GM19099 (cell line): ENCODE data around the gene RASAL2.

Experiments used
- POLR2A ChIP-seq: IDR thresholded peaks from 3 replicates; pipeline ENCODE4 v1.6.1; 2011; ENCODE audit warnings: low read depth; ENCODE audit not compliant: insufficient read length; ENCODE audit errors: extremely low read depth

RASAL2 gene

DNA sequence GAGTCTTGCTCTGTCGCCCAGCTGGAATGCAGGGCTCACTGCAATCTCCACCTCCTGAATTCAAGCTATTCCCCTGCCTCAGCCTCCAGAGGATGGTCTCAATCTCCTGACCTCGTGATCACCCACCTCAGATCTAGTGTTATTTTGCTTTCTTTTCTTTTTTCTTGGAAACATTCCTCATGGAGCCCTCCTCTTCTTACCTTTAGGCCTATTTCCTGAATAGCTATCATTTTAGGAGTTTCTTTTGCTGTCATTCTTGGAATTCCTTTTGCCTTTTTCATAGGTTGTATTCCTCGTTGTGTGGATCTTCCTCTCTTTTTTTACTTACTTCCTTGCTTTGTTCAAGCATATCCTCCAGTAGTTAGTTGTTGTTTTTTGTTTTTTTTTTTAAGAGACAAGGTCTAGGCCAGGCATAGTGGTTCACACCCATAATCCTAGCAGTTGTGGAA lies 173.8 kb downstream of the RASAL2 start:
- no peak for TF ChIP-seq POLR2A

- TF ChIP-seq POLR2A, result no peak
These were observed 177.6 kb downstream of the RASAL2 start for GRCh38 chr1:178271471-178271870.

GRCh38 chr1:178273707-178274410 lies 180.0 kb downstream of the RASAL2 start:
- no peak for TF ChIP-seq POLR2A

DNA sequence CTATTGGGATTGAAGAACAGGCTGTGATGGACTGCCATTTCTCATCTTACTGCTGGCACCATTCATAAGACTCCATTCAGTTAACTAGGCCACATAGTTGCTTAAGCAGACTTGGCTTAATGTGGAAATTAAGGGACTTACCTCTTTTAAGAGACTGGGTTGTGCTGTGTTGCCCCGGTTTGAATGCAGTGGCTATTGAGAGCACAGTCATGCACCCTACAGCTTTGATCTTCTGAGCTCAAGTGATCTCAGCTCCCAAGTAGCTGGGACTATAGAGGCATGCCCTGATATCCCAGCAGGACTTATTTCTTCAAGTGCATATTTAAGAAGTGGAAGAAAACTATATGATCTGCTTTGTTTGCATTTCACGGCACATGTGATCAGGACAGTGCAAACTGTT lies 181.1 kb downstream of the RASAL2 start:
- TF ChIP-seq POLR2A, result no peak

- no peak for TF ChIP-seq POLR2A
These were observed 181.6 kb downstream of the RASAL2 start for GRCh38 chr1:178275553-178275952.

GRCh38 chr1:178277793-178278530 lies 184.1 kb downstream of the RASAL2 start:
- TF ChIP-seq POLR2A, result no peak

GRCh38 chr1:178278916-178279686 lies 185.2 kb downstream of the RASAL2 start:
- TF ChIP-seq POLR2A, result no peak

GRCh38 chr1:178282949-178283367 lies 189.1 kb downstream of the RASAL2 start:
- TF ChIP-seq POLR2A, result no peak

DNA sequence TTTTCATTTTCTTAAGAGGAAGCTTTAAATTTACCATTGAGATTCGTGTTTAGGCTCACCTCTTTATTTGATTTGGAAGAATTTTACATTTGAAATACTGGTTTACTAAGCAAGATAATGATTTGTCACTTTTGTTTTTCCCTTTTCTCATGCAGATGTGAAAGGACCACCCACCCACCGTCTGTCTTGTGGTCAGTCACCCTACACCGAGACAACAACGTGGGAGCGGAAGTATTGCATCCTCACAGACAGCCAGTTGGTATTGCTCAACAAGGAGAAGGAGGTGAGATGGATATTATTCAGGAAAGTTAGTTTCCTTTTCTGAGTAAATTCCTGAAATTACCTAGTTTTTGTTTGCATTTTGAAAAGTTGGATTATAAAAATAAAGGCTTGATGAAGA lies 189.5 kb downstream of the RASAL2 start:
- TF ChIP-seq POLR2A, result no peak

DNA sequence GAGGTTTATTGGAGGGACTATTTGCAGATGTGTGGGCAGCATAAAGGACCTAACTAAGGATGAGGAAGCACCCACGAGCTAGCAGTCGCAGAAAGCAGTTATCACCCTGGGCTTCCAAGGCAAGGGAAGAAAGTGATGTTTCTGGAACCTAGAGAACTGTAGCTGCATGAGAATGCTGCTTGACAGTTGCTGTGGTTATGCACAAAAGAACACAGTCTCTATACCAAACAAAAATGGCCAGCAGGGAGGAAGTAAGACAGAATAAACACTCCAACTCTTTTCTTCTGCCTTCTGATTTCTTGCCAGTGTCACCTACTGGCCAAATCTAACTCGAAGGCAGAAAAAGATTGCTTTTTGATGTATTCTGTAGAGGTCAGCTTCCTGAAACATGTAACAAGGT lies 190.2 kb downstream of the RASAL2 start:
- TF ChIP-seq POLR2A, result no peak

DNA sequence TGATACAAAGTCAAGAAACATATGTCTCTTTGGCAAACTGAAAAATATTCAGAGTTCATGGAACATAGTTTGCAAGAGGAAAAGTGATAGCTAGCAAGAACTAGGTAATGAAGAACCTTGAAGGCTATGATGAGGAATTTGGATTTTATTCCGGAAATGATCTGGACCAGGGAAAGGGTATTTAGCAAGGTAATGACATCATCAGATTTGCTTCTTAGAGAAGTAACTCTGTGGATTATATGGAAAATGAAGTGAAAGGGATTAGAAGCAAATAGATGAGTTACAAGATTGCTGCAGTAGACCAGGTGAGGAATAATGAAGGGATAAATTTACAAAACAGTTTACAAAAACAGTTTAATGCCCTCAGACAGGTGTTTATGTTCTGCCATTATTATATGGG lies 197.3 kb downstream of the RASAL2 start:
- no peak for TF ChIP-seq POLR2A

DNA sequence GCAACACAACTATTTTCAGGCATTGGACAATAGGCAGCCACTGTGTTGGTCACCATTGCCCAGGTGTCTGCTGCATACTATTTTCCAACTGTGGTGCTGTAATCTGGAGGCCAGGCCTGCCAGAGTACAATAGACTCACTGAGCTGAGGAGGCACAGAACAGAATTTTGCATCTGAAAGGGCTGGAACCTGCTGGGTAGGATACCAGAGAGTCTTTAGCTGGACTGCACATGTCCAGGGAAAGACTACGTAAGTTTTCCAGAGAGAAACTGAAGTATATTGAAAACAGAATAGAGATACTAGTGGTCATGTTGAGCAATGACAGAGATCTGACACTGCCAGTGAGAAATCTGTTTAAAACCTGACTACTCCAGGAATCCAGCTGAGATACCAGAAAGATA lies 200.8 kb downstream of the RASAL2 start:
- no peak for TF ChIP-seq POLR2A

GRCh38 chr1:178300352-178300699 lies 206.4 kb downstream of the RASAL2 start:
- TF ChIP-seq POLR2A, result no peak

GRCh38 chr1:178301141-178301540 lies 207.2 kb downstream of the RASAL2 start:
- no peak for TF ChIP-seq POLR2A

GRCh38 chr1:178307264-178307663 lies 213.4 kb downstream of the RASAL2 start:
- TF ChIP-seq POLR2A, result no peak

GRCh38 chr1:178308438-178308837 lies 214.5 kb downstream of the RASAL2 start:
- no peak for TF ChIP-seq POLR2A

DNA sequence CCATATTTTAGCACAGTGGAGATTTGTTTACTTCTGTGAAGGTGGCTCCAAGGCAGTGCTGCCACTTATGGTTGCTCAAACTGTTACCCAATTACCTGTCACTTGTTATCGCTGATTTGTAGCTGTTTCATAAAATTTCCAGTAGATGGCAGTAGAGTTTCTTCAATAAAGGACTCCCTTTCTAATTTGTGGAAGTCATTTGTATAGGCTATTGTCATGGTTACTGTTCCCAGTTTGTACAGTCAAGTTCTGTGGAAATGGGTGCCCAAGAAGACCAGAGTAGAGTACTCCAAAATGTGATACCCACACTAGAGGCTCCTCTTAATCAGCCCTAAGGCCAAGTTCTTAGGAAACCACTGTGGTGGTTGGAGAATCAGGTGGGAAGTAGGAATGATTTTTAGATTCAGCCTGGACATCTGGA lies 216.8 kb downstream of the RASAL2 start:
- no peak for TF ChIP-seq POLR2A

DNA sequence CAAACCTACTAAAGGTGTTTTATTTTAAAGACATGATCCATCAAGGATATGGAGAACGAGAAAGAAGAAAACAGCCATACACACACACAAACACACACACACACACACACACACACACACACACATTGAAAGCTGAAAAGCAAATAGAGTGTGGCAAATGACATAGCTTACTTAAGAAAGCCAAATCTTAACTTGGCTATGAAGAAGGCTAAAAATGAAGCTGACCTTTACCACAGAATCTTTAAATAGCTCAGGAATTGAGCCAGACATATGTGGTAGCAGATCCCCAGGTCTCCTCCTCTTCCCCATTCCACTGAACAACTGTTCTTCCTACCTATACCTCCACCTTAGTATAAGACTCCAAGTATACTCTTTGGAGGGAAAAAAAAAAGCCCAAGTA lies 217.3 kb downstream of the RASAL2 start:
- no peak for TF ChIP-seq POLR2A
